Natural killer cell treated with Interleukin-12 subunit alpha and Interleukin-12 subunit beta and Interleukin-15 and Interleukin-18, amount 100 ng/mL, for 72 hours (primary cell): ENCODE results near the gene CSNK2A1. TPM values are rescaled to one million over a fixed set of nuclear protein-coding genes. Genes with fewer than 3 reads are reported as not detected.

ENCODE experiments used
- ATAC-seq, 2 donors: fragments of 150-1000 bp; cut with Tn5 transposase in 1 of 2; sonication (Bioruptor Pico), chemical (Tn5 transposase) in 1 of 2; 2 replicates each; pipeline ENCODE4 v1.10.0; 2021
- DNase-seq: peaks from one replicate; pipeline ENCODE4 v3.0.0; 2022; ENCODE audit warnings: low spot score
- H3K27ac Mint-ChIP-seq, 2 donors: 1 replicate in 1 of 2; 2 replicates in 1 of 2; pipeline ENCODE4 v1.8.0; 2022; ENCODE audit warnings: mixed read lengths in 2 of 2, mild to moderate bottlenecking in 1 of 2, moderate library complexity in 1 of 2
- H3K27me3 Mint-ChIP-seq, 2 donors: 1 replicate in 1 of 2; 2 replicates in 1 of 2; pipeline ENCODE4 v1.8.0; 2022; ENCODE audit warnings: mixed read lengths in 2 of 2
- H3K36me3 Mint-ChIP-seq: one replicate; pipeline ENCODE4 v1.8.0; 2022; ENCODE audit warnings: mixed read lengths
- H3K4me1 Mint-ChIP-seq, 2 donors: 1 replicate in 1 of 2; 2 replicates in 1 of 2; pipeline ENCODE4 v1.8.0; 2022; ENCODE audit warnings: low read depth in 2 of 2, mixed read lengths in 2 of 2, mild to moderate bottlenecking in 1 of 2
- H3K4me3 Mint-ChIP-seq: one replicate; pipeline ENCODE4 v1.8.0; 2022; ENCODE audit warnings: mixed read lengths
- H3K9me3 Mint-ChIP-seq: 2 replicates; pipeline ENCODE4 v1.8.0; 2022; ENCODE audit warnings: mixed read lengths
- total RNA-seq, 2 donors: library from RNA; stranded (reverse); gene quantifications; one replicate each; pipeline ENCODE4 v1.2.3, GENCODE V29; 2022

CSNK2A1 gene
- total RNA-seq, 2 donors from 2014 or later = 134 to 163 TPM

DNA sequence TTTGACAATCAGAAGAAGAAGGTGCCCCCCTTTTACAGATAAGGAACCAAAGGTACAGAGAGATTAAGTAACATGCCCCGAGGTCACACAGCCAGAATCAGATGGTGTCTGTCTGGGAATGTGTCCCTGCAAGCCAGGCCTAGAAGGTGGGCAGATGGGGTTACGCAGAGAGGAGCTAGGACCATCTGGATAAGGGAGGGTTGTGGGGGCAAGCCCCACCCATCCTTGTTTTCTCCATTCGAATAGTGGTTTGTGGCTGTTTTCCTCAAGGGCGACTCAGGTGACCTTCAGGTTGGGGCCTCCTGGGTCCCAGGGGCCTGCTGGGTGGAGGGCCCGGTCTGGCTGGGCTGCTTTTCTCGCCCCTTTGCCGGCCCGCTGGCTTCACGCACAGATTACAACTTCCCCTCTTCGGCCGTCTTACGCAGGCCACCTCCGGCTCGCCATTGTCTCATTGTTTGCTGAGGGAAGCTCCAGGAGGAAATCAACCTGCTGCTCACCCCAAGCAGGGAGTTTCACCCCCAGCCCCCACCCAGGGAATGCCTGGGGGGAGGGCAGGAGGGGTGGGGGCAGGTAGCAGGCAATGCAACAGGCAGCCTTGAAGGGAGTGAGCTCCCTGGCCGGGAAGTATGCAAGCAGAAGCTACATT lies 30.8 kb upstream of the CSNK2A1 start:
- no peak for ATAC-seq

DNA sequence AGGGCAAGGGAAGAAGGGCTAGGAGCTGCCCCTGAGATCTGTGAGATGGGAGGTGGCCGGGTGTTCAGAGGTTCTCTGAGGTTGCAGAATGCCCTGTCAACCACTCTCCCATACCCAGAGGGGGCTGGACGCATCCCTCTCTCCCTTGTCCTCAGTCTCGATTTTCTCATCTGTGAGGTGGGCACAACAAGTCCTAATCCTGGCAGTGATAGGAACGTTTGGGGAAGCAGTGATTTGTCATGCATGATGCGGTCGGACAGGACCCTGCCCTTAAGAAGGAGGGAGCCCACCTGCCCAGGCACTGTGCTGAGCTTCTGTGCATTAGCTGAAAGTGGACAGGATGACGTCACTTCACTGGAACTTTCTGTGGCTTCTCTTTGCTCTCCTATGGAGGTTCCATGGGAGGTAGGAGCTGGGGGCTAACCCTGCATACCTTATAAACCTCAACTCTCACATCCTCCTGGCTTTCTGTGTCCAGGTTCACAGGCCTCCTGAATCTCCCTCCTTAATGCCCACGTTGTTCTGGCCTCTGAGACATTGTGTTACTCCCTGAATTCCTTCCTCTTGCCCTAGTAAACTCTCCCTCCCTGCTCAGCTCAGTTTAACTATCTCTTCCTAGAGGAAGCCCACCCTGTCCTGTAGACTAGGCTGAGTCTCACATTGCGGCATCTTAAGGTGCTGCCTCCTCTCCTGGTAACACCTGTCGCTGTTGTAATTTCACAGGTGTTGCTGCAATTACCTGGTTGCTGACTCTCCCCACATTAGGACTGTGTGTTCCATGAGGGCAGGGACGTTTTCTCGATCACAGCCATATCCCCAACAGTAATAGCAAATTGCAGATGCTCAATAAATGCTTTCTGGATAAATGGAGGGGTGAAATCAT lies 30.1 kb upstream of the CSNK2A1 start:
- no peak for DNase-seq
- no peak overlapping the region for H3K4me3 Mint-ChIP-seq
- H3K27ac Mint-ChIP-seq = no peak overlapping the region
- H3K4me1 Mint-ChIP-seq = no peaks in the 10 kb centered on the region
- ATAC-seq = no peak
- peaks cover 21 to 32% of the 10 kb centered on the region in 2 donors for H3K27me3 Mint-ChIP-seq
- no peaks in the 10 kb centered on the region for H3K9me3 Mint-ChIP-seq
- H3K36me3 Mint-ChIP-seq = no peaks in the 10 kb centered on the region

More for the DNA sequence above, 30.8 kb upstream of the CSNK2A1 start:
- no peak overlapping the region for H3K27ac Mint-ChIP-seq
- no peaks in the 10 kb centered on the region for H3K36me3 Mint-ChIP-seq
- DNase-seq = no peak
- no peaks in the 10 kb centered on the region for H3K4me1 Mint-ChIP-seq
- no peaks in the 10 kb centered on the region for H3K9me3 Mint-ChIP-seq
- no peak overlapping the region for H3K4me3 Mint-ChIP-seq
- H3K27me3 Mint-ChIP-seq = peaks cover 21 to 32% of the 10 kb centered on the region in 2 donors

DNA sequence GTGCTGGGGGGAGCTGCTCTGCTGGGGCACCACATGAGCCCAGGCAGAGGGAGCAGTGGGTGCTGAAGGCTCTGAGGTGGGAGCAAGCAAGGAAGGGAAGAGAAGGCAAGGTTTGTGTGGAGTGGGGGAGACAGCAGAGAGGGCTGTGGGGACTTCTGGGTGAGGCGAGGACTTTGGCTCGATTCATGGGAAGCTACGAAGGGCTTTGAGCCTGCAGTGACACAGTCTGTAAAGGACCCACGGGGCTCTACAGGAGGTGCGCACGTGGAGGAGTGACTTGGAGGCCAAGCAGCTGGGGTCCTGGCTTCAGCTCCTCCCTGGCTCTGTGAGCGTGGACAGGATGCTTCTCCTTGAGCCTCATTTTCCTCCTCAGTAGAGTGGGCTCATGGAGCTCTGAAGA lies 29.1 kb upstream of the CSNK2A1 start:
- Mint-ChIP-seq H3K4me1 (no peaks in the 10 kb centered on the region), H3K9me3 (no peaks in the 10 kb centered on the region), H3K27me3 (peaks cover 21 to 32% of the 10 kb centered on the region in 2 donors), H3K27ac (no peak overlapping the region), H3K4me3 (no peak overlapping the region), H3K36me3 (no peaks in the 10 kb centered on the region)
- ATAC-seq (no peak), DNase-seq (no peak)

DNA sequence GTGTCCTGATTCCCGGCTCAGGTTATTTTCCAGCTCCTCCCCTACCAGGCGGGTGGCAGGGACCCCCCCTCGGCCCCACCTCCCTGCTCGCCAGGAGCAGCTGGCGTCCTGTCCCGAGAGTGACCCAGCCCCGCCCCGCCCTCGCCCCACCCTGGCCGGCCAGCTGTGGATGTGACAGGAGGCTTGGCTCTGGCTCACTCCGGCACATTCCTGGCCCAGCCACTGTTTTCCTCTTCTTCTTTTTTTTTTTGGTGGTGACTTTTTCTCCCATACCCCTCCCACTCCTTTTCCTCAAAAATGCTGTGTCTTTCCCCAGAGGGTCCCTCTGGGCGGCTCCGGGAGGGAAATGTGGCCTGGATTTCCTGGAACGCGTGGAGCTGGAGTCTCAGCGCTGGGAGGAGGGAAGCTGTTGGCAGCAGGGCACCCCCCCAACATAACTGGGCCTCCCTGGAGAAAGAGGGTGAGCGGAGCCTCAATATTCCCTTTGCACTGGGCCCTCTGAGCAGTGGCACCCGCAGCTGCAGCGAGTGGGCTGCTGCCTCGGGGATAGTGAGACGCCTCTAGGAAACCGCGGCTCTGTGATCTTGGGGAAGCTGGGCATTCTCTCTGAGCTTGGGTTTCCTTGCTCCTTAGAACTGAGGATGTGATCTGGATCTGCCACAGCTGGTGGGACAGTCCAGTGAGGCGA lies 28.3 kb upstream of the CSNK2A1 start:
- no peaks in the 10 kb centered on the region for H3K4me1 Mint-ChIP-seq
- H3K36me3 Mint-ChIP-seq = no peaks in the 10 kb centered on the region
- H3K27me3 Mint-ChIP-seq = peaks cover 27 to 39% of the 10 kb centered on the region in 2 donors
- no peaks in the 10 kb centered on the region for H3K9me3 Mint-ChIP-seq
- H3K27ac Mint-ChIP-seq = no peak overlapping the region
- ATAC-seq (no peak), DNase-seq (no peak)
- H3K4me3 Mint-ChIP-seq = no peak overlapping the region

DNA sequence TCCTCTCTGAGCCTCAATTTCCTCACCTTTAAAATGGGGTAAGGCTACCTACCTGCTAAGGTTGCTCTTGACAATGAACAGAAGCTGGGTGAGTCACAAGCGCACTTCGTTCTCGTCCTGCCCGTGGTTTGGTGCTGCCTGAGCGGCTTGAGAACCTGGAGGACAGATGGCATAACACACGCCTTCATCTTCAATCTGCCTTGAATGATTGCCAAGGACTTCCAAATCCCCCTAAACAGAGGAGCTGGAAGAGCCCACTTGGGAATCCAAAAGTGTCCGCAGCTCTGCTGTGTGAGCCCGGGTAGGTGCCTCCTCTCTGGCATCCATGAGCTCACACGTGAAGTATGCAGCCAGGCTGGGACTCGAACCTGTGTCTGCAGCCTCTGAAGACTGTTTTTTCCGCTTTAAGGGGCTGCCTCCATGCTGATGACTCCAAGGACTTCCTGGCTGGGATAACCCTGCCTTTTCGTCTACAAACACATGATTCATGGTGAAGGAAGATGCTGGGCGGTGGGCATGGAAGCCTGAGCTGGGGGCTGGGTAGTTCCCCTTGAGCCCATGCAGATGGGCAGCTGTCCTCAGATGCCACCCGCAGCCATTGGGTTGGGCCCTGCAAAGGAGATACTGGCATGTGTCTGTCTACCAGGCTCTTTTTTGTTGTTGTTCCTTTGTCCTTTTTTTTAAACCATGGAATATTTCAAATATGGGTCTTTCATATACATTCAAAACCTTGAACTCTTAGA lies 25.3 kb upstream of the CSNK2A1 start:
- peaks cover 23 to 24% of the 10 kb centered on the region in 2 donors for H3K27me3 Mint-ChIP-seq
- no peaks in the 10 kb centered on the region for H3K36me3 Mint-ChIP-seq
- no peak for ATAC-seq
- H3K4me1 Mint-ChIP-seq = no peaks in the 10 kb centered on the region
- no peak overlapping the region for H3K27ac Mint-ChIP-seq
- no peak overlapping the region for H3K4me3 Mint-ChIP-seq
- H3K9me3 Mint-ChIP-seq = no peaks in the 10 kb centered on the region
- DNase-seq = no peak

DNA sequence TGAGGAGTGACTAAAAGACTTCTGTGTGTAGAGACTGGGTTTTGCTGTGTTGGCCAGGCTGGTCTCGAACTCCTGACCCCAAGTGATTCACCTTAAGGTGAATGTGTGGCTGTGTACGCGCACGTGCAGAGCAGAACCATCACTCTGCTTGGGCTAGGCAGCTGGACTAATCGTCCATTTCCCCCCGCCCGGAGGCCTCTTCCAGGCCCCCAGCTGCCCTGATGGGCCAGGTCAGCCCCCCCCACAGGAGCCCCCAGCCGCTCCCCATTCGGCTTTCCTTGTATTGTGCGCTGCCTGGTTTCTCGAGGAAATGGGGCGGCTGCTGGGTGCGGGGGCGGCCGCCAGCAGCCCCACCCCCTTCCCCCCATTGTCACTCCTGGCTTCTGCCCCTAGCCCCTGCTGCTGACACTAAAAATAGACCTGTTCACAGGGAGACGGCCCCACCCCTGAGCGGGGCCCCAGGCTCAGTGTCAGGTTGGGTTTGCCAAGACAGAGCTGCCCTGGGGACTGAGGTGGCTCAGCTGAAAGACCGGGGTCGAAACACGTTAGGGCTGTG lies 24.6 kb upstream of the CSNK2A1 start:
- no peaks in the 10 kb centered on the region for H3K36me3 Mint-ChIP-seq
- DNase-seq = no peak
- ATAC-seq = peak in 1 of 2 donors; percentile 5
- no peaks in the 10 kb centered on the region for H3K4me1 Mint-ChIP-seq
- no peak overlapping the region for H3K27ac Mint-ChIP-seq
- no peak overlapping the region for H3K4me3 Mint-ChIP-seq
- peaks cover 19% of the 10 kb centered on the region in 2 donors for H3K27me3 Mint-ChIP-seq
- H3K9me3 Mint-ChIP-seq = no peaks in the 10 kb centered on the region

DNA sequence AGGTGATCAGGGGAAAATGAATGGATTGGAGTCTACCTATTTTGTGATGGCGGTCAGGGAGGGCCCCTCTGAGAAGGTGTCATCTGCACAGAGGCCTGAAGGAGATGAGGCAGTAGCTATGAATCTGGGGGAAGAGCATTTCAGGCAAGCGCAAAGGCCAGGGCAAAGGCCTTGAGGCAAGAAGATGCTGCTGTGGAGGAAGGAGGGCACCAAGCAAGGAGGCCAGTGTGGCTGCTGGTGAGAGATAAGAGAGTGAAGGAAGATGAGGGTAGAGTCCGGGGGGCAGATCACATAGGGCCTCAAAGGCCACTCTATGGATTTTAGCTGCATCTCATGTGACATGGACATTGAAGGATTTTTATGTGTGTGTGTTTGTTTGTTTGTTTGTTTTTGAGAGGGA lies 20.6 kb upstream of the CSNK2A1 start:
- H3K27ac Mint-ChIP-seq = no peak overlapping the region
- H3K4me1 Mint-ChIP-seq = no peaks in the 10 kb centered on the region
- H3K27me3 Mint-ChIP-seq = peaks cover 18 to 21% of the 10 kb centered on the region in 2 donors

DNA sequence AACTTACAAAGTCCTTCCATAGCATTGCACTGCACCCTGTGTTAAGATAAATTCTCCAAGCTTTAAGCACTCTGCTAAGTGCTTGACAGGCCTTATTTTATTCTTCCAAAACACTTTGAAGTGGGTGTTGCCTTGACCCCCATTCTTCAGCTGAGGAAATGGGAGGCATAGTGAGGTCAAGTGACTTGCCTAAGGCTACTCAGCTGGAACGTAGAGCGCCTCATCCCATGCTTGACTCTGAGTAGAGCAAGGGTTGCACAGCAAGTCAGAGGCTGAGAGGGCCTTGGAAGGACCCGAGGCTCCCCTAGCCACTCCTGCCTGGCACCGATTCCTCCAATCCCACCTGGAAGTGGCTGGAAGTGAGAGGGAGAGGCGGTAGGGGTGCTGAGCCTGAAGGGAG lies 19.6 kb upstream of the CSNK2A1 start:
- Mint-ChIP-seq H3K4me3 (no peak overlapping the region), H3K27ac (no peak overlapping the region), H3K9me3 (no peaks in the 10 kb centered on the region), H3K36me3 (no peaks in the 10 kb centered on the region), H3K4me1 (no peaks in the 10 kb centered on the region), H3K27me3 (peaks cover 18 to 21% of the 10 kb centered on the region in 2 donors)
- ATAC-seq (no peak), DNase-seq (no peak)

More for the DNA sequence above, 20.6 kb upstream of the CSNK2A1 start:
- no peak overlapping the region for H3K4me3 Mint-ChIP-seq
- H3K9me3 Mint-ChIP-seq = no peaks in the 10 kb centered on the region
- ATAC-seq (no peak), DNase-seq (no peak)
- H3K36me3 Mint-ChIP-seq = no peaks in the 10 kb centered on the region

DNA sequence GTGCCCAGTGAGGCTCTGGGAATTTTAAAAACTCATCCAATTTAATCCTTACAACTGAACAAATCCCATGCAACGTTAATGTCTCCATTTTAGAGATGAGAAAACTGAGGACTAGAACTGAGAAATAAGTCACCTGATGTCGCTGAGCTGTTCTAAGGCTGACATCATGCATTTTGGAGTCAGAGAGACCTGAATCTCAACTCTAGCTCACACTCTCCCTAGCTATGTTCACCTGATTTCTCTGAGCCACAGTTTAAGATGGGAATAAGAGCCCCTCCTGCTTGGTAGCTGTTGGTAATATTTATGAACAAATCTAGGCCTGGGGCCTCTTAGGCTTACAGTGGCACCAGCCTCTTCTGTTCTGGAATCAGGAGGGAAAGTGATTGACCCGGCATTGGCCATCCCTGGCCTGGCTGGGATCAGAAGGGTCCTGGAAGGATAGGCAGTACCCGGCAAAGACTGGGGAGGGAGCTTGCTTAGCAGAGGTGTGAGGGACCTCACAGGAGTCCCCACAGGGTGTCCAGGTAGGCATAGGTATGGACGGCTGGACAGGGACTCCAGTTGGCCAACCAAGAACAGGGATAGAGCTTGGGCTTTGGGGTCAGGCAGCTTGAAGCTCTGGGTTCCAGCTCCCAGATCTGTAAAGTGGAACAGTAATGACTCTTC lies 18.8 kb upstream of the CSNK2A1 start:
- Mint-ChIP-seq H3K27me3 (peaks cover 17 to 19% of the 10 kb centered on the region in 2 donors), H3K4me1 (no peaks in the 10 kb centered on the region), H3K9me3 (no peaks in the 10 kb centered on the region), H3K4me3 (no peak overlapping the region), H3K27ac (no peak overlapping the region), H3K36me3 (no peaks in the 10 kb centered on the region)
- ATAC-seq (no peak), DNase-seq (no peak)

DNA sequence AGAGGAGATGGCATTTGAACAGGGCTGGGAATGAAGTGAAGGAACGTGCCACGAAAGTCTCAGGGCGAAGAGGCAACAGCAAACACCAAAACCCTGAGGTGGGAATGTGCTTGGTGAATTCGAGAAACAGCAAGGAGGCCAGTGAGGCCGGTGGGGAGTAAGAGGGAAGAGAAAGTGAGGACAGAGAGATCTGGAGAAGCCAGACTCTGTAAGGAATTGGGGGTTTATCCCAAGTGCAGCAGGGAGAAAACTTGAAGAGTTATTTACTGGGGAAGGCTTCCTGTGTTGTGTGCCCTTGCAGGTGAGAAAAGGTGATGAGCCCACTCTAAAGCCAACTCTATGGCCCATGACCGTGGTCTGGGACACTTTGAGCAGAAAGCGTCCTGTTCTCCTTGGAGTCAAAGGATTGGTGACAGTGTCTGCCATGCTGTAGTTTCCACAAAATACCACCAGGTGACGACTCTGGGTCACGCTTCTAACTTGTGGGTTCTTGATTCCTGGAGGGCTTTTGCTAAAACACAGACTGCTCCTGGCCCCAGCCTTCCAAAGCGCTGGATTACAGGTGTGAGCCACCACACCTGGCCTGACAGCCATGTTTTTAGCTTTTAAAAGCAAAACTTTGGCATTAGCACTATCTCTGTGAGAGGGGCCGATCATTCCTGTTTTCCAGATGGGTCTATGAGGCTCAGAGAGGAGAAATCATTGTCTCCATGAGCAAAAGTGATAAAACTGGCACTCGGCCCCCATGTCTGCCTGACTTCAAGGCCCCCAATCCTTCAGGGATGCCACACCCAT lies 18.0 kb upstream of the CSNK2A1 start:
- ATAC-seq (peak; percentile 53 to 63), DNase-seq (no peak)
- Mint-ChIP-seq H3K9me3 (no peaks in the 10 kb centered on the region), H3K27ac (no peak overlapping the region), H3K36me3 (no peaks in the 10 kb centered on the region), H3K27me3 (peaks cover 11 to 14% of the 10 kb centered on the region in 2 donors), H3K4me1 (no peaks in the 10 kb centered on the region), H3K4me3 (no peak overlapping the region)

DNA sequence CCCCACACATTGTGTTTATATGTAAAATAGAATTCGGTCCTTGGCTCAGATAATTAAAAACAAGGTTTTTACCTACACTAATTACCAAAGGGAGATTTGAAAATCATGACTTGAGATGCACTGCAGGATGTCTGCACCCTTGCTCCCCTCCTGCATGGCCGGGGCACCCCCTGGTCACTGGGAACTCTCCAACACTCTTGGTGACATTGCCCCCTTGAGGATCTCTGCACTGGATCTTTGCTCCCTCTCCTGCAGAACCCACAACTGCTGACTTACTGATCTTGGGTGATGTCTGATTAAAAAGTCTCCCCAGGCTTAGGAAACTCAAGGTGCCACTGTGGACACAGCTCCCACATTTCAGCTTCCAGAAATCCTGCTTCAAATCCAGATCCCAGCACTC lies 17.1 kb upstream of the CSNK2A1 start:
- ATAC-seq (no peak), DNase-seq (no peak)
- H3K4me1 Mint-ChIP-seq = no peaks in the 10 kb centered on the region
- no peak overlapping the region for H3K4me3 Mint-ChIP-seq
- H3K9me3 Mint-ChIP-seq = no peaks in the 10 kb centered on the region
- peaks cover 15 to 19% of the 10 kb centered on the region in 2 donors for H3K27me3 Mint-ChIP-seq
- H3K36me3 Mint-ChIP-seq = no peaks in the 10 kb centered on the region
- no peak overlapping the region for H3K27ac Mint-ChIP-seq

DNA sequence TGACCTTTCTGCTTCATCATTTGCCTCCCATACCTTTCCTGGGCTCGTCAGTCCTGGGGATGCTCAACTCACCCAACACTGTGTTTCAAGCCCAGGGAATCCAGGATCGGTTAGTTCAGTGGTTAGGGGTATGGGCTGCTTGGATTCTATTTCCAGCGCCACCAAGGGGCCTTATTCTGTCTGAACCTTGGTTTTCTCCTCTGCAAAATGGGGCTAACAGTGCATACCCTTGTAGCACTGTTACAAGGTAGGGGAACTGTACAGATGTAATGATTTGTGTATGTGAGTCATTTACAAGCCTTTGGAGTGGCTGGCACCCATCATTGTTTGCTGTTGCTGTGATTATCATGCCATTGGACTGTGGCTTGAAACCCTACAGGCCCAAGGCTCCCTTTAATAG lies 14.5 kb upstream of the CSNK2A1 start:
- Mint-ChIP-seq H3K27me3 (peaks cover 24 to 35% of the 10 kb centered on the region in 2 donors), H3K9me3 (no peaks in the 10 kb centered on the region), H3K4me3 (no peak overlapping the region), H3K27ac (no peak overlapping the region), H3K4me1 (no peaks in the 10 kb centered on the region), H3K36me3 (no peaks in the 10 kb centered on the region)
- DNase-seq (no peak), ATAC-seq (no peak)
